Stromal cell of bone marrow (primary cell): ENCODE data around the gene HES4.
A peak's percentile ranks its signal among the peaks of the same experiment; 100 is the strongest.
"Not testable (repeated sequence)": the region's sequence is repeated elsewhere in the genome, so short reads cannot be mapped to it uniquely, and the experiment has no call there.

Source experiments
- DNase-seq: peaks from one replicate; pipeline ENCODE4 v3.0.0-alpha.2; 2012; ENCODE audit warnings: low read depth

Gene HES4

GRCh38 chr1:978835-979743 lies 20.8 kb downstream of the HES4 start:
- DNase-seq: no peak

GRCh38 chr1:978069-978834 lies 21.6 kb downstream of the HES4 start:
- no peak for DNase-seq

GRCh38 chr1:976791-977190 lies 23.1 kb downstream of the HES4 start:
- DNase-seq: not testable (repeated sequence)

GRCh38 chr1:975896-976683 lies 23.8 kb downstream of the HES4 start:
- DNase-seq: no peak

- no peak for DNase-seq
Measured at GRCh38 chr1:975365-975764, 24.5 kb downstream of the HES4 start.

GRCh38 chr1:974687-975328 lies 25.1 kb downstream of the HES4 start:
- DNase-seq: no peak

- no peak for DNase-seq
Measured at GRCh38 chr1:974293-974640, 25.6 kb downstream of the HES4 start.

GRCh38 chr1:973459-974292 lies 26.2 kb downstream of the HES4 start:
- DNase-seq: no peak

GRCh38 chr1:972726-973458 lies 27.0 kb downstream of the HES4 start:
- DNase-seq: no peak

GRCh38 chr1:971751-972506 lies 28.0 kb downstream of the HES4 start:
- DNase-seq: no peak

- DNase-seq: no peak
Measured at GRCh38 chr1:970973-971730, 28.7 kb downstream of the HES4 start.

- no peak for DNase-seq
Measured at GRCh38 chr1:970242-970972, 29.5 kb downstream of the HES4 start.

- no peak for DNase-seq
Measured at GRCh38 chr1:969260-969855, 30.5 kb downstream of the HES4 start.

GRCh38 chr1:967466-968343 lies 32.2 kb downstream of the HES4 start:
- DNase-seq: no peak

GRCh38 chr1:966704-967300 lies 33.1 kb downstream of the HES4 start:
- DNase-seq: peak; percentile 33

GRCh38 chr1:966135-966703 lies 33.7 kb downstream of the HES4 start, which contains the start of gene PLEKHN1:
Gene PLEKHN1 (plus strand): TSS chr1:966482. CDS start chr1:966532, 50 bp downstream.
- DNase-seq: no peak
